Astrocyte (in vitro differentiated cells and primary cell): ENCODE measurements around the gene ADD1.

Experiments
- EZH2 ChIP-seq: IDR thresholded peaks from 2 replicates; pipeline ENCODE4 v1.6.1; 2012; ENCODE audit warnings: mild to moderate bottlenecking, low read length, inconsistent platforms; ENCODE audit not compliant: insufficient read depth
- TF ChIP-seq, protein P1 (sequence below): IDR thresholded peaks from 2 replicates; pipeline ENCODE4 v1.5.1; 2011; ENCODE audit warnings: low read depth, mild to moderate bottlenecking, inconsistent platforms, low read length, moderate library complexity; ENCODE audit not compliant: insufficient read depth

DNA sequence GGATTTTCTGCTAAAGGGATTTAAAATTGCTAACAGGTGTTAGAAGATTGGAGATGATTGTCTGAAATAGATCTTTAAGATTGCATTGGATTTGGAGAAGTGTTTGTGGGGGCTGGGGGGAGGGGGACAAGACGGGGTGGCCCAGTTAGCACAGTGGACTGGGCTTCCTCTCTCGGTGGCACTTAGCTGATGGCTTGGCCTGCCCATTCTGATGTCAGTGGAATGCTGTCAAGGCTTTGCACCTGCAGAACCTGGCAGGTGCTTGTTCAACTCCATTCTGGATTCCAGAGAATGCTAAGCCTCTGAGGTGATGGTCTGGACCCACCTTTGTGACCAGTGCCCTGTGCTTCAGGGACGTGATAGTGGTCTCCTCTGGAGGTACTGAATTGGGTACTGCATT lies 43.7 kb downstream of the ADD1 start:
- TF ChIP-seq, protein P1, sequence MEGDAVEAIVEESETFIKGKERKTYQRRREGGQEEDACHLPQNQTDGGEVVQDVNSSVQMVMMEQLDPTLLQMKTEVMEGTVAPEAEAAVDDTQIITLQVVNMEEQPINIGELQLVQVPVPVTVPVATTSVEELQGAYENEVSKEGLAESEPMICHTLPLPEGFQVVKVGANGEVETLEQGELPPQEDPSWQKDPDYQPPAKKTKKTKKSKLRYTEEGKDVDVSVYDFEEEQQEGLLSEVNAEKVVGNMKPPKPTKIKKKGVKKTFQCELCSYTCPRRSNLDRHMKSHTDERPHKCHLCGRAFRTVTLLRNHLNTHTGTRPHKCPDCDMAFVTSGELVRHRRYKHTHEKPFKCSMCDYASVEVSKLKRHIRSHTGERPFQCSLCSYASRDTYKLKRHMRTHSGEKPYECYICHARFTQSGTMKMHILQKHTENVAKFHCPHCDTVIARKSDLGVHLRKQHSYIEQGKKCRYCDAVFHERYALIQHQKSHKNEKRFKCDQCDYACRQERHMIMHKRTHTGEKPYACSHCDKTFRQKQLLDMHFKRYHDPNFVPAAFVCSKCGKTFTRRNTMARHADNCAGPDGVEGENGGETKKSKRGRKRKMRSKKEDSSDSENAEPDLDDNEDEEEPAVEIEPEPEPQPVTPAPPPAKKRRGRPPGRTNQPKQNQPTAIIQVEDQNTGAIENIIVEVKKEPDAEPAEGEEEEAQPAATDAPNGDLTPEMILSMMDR: no peak
- TF ChIP-seq EZH2: no peak
